GM19025 (cell line): ENCODE data around the gene FAM163A.
"Not testable (repeated sequence)": the region's sequence is repeated elsewhere in the genome, so short reads cannot be mapped to it uniquely, and the experiment has no call there.

Source experiments
- ATAC-seq: cut with Tn5 transposase; IDR thresholded peaks from one replicate; pipeline ENCODE4 v1.9.1; 2021; ENCODE audit warnings: mild to moderate bottlenecking, low read depth, moderate library complexity; ENCODE audit not compliant: unreplicated experiment

The FAM163A gene

GRCh38 chr1:179786815-179787685 is 44.0 kb downstream of the FAM163A start:
- ATAC-seq: no peak

GRCh38 chr1:179788259-179788658 is 45.2 kb downstream of the FAM163A start:
- no peak for ATAC-seq

- no peak for ATAC-seq
Observed at GRCh38 chr1:179793281-179793680, 50.2 kb downstream of the FAM163A start.

GRCh38 chr1:179794146-179794545 is 51.1 kb downstream of the FAM163A start:
- no peak for ATAC-seq

GRCh38 chr1:179794669-179795068 is 51.6 kb downstream of the FAM163A start:
- ATAC-seq: no peak

GRCh38 chr1:179798213-179798863 is 55.2 kb downstream of the FAM163A start:
- ATAC-seq: no peak

- ATAC-seq: no peak
Observed at GRCh38 chr1:179798864-179799516, 55.9 kb downstream of the FAM163A start.

- ATAC-seq: no peak
Observed at GRCh38 chr1:179800481-179800880, 57.4 kb downstream of the FAM163A start.

- ATAC-seq: no peak
Observed at GRCh38 chr1:179803104-179803503, 60.0 kb downstream of the FAM163A start.

GRCh38 chr1:179803918-179804317 is 60.8 kb downstream of the FAM163A start:
- ATAC-seq: no peak

- ATAC-seq: not testable (repeated sequence)
Observed at GRCh38 chr1:179804417-179804816, 61.3 kb downstream of the FAM163A start.

GRCh38 chr1:179805291-179806195 is 62.5 kb downstream of the FAM163A start:
- no peak for ATAC-seq

- no peak for ATAC-seq
Observed at GRCh38 chr1:179806333-179806732, 63.2 kb downstream of the FAM163A start.

GRCh38 chr1:179807291-179807690 is 64.2 kb downstream of the FAM163A start:
- ATAC-seq: no peak

GRCh38 chr1:179807691-179808485 is 64.8 kb downstream of the FAM163A start:
- ATAC-seq: no peak

- no peak for ATAC-seq
Observed at GRCh38 chr1:179808503-179808902, 65.4 kb downstream of the FAM163A start.

- no peak for ATAC-seq
Observed at GRCh38 chr1:179809506-179810366, 66.6 kb downstream of the FAM163A start.

- no peak for ATAC-seq
Observed at GRCh38 chr1:179810367-179810715, 67.2 kb downstream of the FAM163A start.
